Measurements from ENCODE around the gene ST8SIA2. TPM values are rescaled to one million over a fixed set of nuclear protein-coding genes. Genes with fewer than 3 reads are reported as not detected.

The ST8SIA2 gene
- total RNA-seq, 1 experiment from 2014 or later, result 0.43 TPM

DNA sequence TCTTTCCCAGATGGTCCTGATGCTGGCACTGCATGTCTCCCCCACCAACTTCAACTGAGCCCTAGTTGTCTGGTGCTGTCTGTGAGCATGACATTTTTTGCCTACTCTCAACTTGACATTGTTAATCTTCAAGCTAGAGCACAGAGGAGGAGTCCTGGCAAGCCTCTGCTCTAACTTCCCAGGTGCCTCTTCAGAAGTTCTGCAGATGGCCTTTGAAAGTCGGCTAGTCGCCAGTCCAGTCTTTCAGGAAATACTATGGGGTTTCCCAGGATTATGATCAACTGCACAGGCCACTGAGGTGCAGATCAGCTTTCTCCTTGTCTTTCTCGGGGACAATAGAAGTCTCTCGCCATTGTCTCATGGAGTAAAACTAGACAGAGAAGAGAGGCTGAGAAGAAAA lies 86.7 kb downstream of the ST8SIA2 start:
- TF ChIP-seq, protein P1, sequence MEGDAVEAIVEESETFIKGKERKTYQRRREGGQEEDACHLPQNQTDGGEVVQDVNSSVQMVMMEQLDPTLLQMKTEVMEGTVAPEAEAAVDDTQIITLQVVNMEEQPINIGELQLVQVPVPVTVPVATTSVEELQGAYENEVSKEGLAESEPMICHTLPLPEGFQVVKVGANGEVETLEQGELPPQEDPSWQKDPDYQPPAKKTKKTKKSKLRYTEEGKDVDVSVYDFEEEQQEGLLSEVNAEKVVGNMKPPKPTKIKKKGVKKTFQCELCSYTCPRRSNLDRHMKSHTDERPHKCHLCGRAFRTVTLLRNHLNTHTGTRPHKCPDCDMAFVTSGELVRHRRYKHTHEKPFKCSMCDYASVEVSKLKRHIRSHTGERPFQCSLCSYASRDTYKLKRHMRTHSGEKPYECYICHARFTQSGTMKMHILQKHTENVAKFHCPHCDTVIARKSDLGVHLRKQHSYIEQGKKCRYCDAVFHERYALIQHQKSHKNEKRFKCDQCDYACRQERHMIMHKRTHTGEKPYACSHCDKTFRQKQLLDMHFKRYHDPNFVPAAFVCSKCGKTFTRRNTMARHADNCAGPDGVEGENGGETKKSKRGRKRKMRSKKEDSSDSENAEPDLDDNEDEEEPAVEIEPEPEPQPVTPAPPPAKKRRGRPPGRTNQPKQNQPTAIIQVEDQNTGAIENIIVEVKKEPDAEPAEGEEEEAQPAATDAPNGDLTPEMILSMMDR (conservative IDR thresholded peaks at IDR 0.05; ENCODE audit: low read depth, low read length), result no peak
- TF ChIP-seq EZH2 (IDR thresholded peaks at IDR 0.05; ENCODE audit: borderline replicate concordance, low read depth, low read length, poor library complexity, severe bottlenecking), result no peak
- CTCF ChIA-PET, result no interaction called here

DNA sequence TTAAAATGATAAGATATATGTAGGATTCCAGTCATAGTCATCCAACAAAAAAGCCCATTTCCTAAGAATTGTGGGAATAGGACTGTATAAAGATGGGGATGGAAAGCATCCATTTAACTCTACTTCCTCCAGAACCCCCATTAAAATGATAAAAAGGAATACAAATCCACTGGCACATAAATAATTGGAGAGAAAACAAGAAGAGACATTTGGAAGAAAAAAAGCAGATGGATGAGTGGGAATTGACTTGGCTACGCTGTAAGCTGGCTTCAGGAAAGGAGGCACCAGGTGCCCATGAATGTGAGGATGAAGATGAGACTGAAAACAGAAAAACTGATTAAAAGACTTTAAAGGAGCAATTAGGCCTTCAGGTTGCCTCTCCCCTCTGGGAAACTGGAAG lies 91.8 kb downstream of the ST8SIA2 start:
- intact Hi-C loops (cut with micrococcal nuclease; ENCODE audit: unreplicated experiment), result no loop called here
- TF ChIP-seq, protein P1 (conservative IDR thresholded peaks at IDR 0.05; ENCODE audit: low read depth, low read length), result no peak
- TF ChIP-seq EZH2 (IDR thresholded peaks at IDR 0.05; ENCODE audit: borderline replicate concordance, low read depth, low read length, poor library complexity, severe bottlenecking), result no peak
- no peaks in the 10 kb centered on the region for H3K27me3 ChIP-seq (replicated peaks; ENCODE audit: insufficient read depth, low read depth, low read length, poor library complexity)
- DNase-seq (ENCODE audit: low spot score), result no peak
- CTCF ChIA-PET, result no interaction called here
- BruUV-seq (replicated peaks), result no TSS peak
- no peak overlapping the region for H3K4me3 ChIP-seq (ENCODE audit: low read depth, low read length, poor library complexity, severe bottlenecking)
- POLR2A ChIA-PET (ENCODE audit: low non-redundant PET), result no interaction called here
- no peaks in the 10 kb centered on the region for H3K36me3 ChIP-seq (ENCODE audit: insufficient read depth, low read length, poor library complexity, severe bottlenecking)
- H3K27ac ChIP-seq (ENCODE audit: low read depth, low read length, poor library complexity, severe bottlenecking), result no peak overlapping the region
- no peaks in the 10 kb centered on the region for H3K9me3 ChIP-seq (ENCODE audit: low read depth, low read length, poor library complexity, severe bottlenecking)
- H3K4me1 ChIP-seq (ENCODE audit: insufficient read depth, low read length, poor library complexity, severe bottlenecking), result no peaks in the 10 kb centered on the region

More for the DNA sequence above, 86.7 kb downstream of the ST8SIA2 start:
- Histone ChIP-seq H3K4me1 (ENCODE audit: insufficient read depth, low read length, poor library complexity, severe bottlenecking) (no peaks in the 10 kb centered on the region), H3K4me3 (ENCODE audit: low read depth, low read length, poor library complexity, severe bottlenecking) (no peak overlapping the region), H3K27me3 (replicated peaks; ENCODE audit: insufficient read depth, low read depth, low read length, poor library complexity) (no peaks in the 10 kb centered on the region), H3K36me3 (ENCODE audit: insufficient read depth, low read length, poor library complexity, severe bottlenecking) (no peaks in the 10 kb centered on the region), H3K27ac (ENCODE audit: low read depth, low read length, poor library complexity, severe bottlenecking) (no peak overlapping the region), H3K9me3 (ENCODE audit: low read depth, low read length, poor library complexity, severe bottlenecking) (no peaks in the 10 kb centered on the region)
- POLR2A ChIA-PET (ENCODE audit: low non-redundant PET), result no interaction called here
- no TSS peak for BruUV-seq (replicated peaks)
- DNase-seq (ENCODE audit: low spot score), result no peak
- intact Hi-C loops (cut with micrococcal nuclease; ENCODE audit: unreplicated experiment), result no loop called here

DNA sequence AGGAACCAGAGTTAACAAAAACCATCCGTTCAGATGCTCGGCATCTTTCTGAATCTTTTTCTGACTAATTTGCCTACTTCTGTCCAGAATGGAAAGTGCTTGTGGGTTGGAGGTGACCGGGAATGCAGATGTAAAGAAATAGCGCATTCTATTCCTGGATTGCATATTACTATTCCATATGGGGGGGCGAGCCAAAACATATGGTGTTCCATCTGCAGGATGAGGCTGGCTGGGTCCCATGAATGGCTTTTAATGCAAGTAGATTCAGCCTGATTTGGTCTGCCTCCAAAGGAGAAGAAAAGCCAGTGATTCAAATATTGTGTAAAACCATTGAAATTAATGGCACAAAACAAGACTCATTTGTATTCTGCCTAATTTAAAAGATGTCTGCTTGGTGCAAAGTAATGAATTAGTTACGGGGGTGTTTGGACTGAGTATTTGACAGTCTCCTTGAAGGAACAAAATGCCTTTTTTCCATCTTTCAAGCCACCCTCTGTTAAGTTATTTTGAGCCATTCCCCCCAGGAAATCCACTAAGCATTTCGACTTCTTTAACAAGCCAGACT lies 99.0 kb downstream of the ST8SIA2 start:
- no peaks in the 10 kb centered on the region for H3K4me1 ChIP-seq (ENCODE audit: insufficient read depth, low read length, poor library complexity, severe bottlenecking)
- intact Hi-C loops (cut with micrococcal nuclease; ENCODE audit: unreplicated experiment), result no loop called here

More for the DNA sequence above, 99.0 kb downstream of the ST8SIA2 start:
- Histone ChIP-seq H3K27ac (ENCODE audit: low read depth, low read length, poor library complexity, severe bottlenecking) (no peak overlapping the region), H3K27me3 (replicated peaks; ENCODE audit: insufficient read depth, low read depth, low read length, poor library complexity) (peaks cover 4% of the 10 kb centered on the region), H3K36me3 (ENCODE audit: insufficient read depth, low read length, poor library complexity, severe bottlenecking) (no peaks in the 10 kb centered on the region), H3K9me3 (ENCODE audit: low read depth, low read length, poor library complexity, severe bottlenecking) (no peaks in the 10 kb centered on the region), H3K4me3 (ENCODE audit: low read depth, low read length, poor library complexity, severe bottlenecking) (no peak overlapping the region)
- no peak for TF ChIP-seq EZH2 (IDR thresholded peaks at IDR 0.05; ENCODE audit: borderline replicate concordance, low read depth, low read length, poor library complexity, severe bottlenecking)
- TF ChIP-seq, protein P1 (conservative IDR thresholded peaks at IDR 0.05; ENCODE audit: low read depth, low read length), result no peak
- no peak for DNase-seq (ENCODE audit: low spot score)
- ChIA-PET CTCF (no interaction called here), POLR2A (ENCODE audit: low non-redundant PET) (no interaction called here)
- no TSS peak for BruUV-seq (replicated peaks)

All from A673 (cell line).